Neural cell (in vitro differentiated cells): ENCODE results near the gene ANKS1A. TPM values are rescaled to one million over a fixed set of nuclear protein-coding genes. Genes with fewer than 3 reads are reported as not detected.
"Not testable (repeated sequence)": the region's sequence is repeated elsewhere in the genome, so short reads cannot be mapped to it uniquely, and the experiment has no call there.

Experiments used
- H2AFZ ChIP-seq: fragments of 200-600, 300-800 bp; sonication (generic), shearing (Covaris generic); 2 replicates; pipeline ENCODE4 v1.6.0; 2014; ENCODE audit warnings: low read depth, mild to moderate bottlenecking, antibody characterized with exemption, low read length, moderate library complexity
- H3F3A ChIP-seq: fragments of 200-600 bp; shearing (Covaris generic); 2 replicates; pipeline ENCODE4 v1.6.1; 2016; ENCODE audit warnings: mild to moderate bottlenecking, moderate library complexity, mixed read lengths, antibody characterized with exemption, low read length; ENCODE audit not compliant: insufficient read depth, poor library complexity, severe bottlenecking
- H3K27ac ChIP-seq: fragments of 200-600, 300-800 bp; sonication (generic), shearing (Covaris generic); 2 replicates; pipeline ENCODE4 v1.5.1; 2014; ENCODE audit warnings: mild to moderate bottlenecking, low read length, moderate library complexity
- H3K27me3 ChIP-seq: fragments of 300-800, 200-600 bp; sonication (generic), shearing (Covaris generic); 2 replicates; pipeline ENCODE4 v1.6.0; 2014; ENCODE audit warnings: mild to moderate bottlenecking, low read depth, low read length, moderate library complexity; ENCODE audit not compliant: insufficient read depth
- H3K36me3 ChIP-seq: fragments of 300-800, 200-600 bp; sonication (generic), shearing (Covaris generic); 2 replicates; pipeline ENCODE4 v1.5.1; 2014; ENCODE audit warnings: mild to moderate bottlenecking, antibody characterized with exemption, low read length, moderate library complexity; ENCODE audit not compliant: insufficient read depth
- H3K4me2 ChIP-seq: fragments of 300-800, 200-600 bp; sonication (generic), shearing (Covaris generic); 2 replicates; pipeline ENCODE4 v1.6.0; 2014; ENCODE audit warnings: mild to moderate bottlenecking, low read length
- H3K4me3 ChIP-seq: fragments of 300-800, 200-600 bp; sonication (generic), shearing (Covaris generic); 2 replicates; pipeline ENCODE4 v1.5.1; 2014; ENCODE audit warnings: mild to moderate bottlenecking, low read length, moderate library complexity
- H3K79me2 ChIP-seq: fragments of 200-600 bp; shearing (Covaris generic); replicated peaks from 2 replicates; pipeline ENCODE4 v1.6.0; 2014; ENCODE audit warnings: mild to moderate bottlenecking, low read length, moderate library complexity; ENCODE audit not compliant: insufficient read depth
- H3K9ac ChIP-seq: fragments of 300-800, 200-600 bp; sonication (generic), shearing (Covaris generic); 2 replicates; pipeline ENCODE4 v1.6.1; 2016; ENCODE audit warnings: mild to moderate bottlenecking, low read length, mixed read lengths
- H3K9me2 ChIP-seq: fragments of 200-600 bp; shearing (Covaris generic); 2 replicates; pipeline ENCODE4 v1.6.1; 2016; ENCODE audit warnings: mild to moderate bottlenecking, low read length, mixed read lengths; ENCODE audit not compliant: insufficient read depth
- H3K9me3 ChIP-seq: fragments of 200-600, 300-800 bp; sonication (generic), shearing (Covaris generic); 2 replicates; pipeline ENCODE4 v1.6.1; 2016; ENCODE audit warnings: mild to moderate bottlenecking, mixed run types, low read length, moderate library complexity, mixed read lengths
- H4K20me1 ChIP-seq: fragments of 200-600 bp; shearing (Covaris generic); 2 replicates; pipeline ENCODE4 v1.6.1; 2016; ENCODE audit warnings: mild to moderate bottlenecking, mixed run types; ENCODE audit not compliant: insufficient read depth
- EP300 ChIP-seq: fragments of 450-650 bp; conservative IDR thresholded peaks from 2 replicates; pipeline ENCODE4 v1.6.1; 2014; ENCODE audit warnings: antibody characterized with exemption, mild to moderate bottlenecking, moderate library complexity; ENCODE audit not compliant: poor library complexity, severe bottlenecking
- EZH2 ChIP-seq: fragments of 200-600, 300-800 bp; shearing (Covaris generic), sonication (generic); IDR thresholded peaks from 2 replicates; pipeline ENCODE4 v1.6.1; 2014; ENCODE audit warnings: antibody characterized with exemption, low read length, borderline replicate concordance, mild to moderate bottlenecking; ENCODE audit not compliant: insufficient read depth, poor library complexity, severe bottlenecking
- MXI1 ChIP-seq: fragments of 450-650 bp; conservative IDR thresholded peaks from 2 replicates; pipeline ENCODE4 v1.6.1; 2014; ENCODE audit warnings: antibody characterized with exemption, mild to moderate bottlenecking; ENCODE audit not compliant: poor library complexity, severe bottlenecking
- POLR2AphosphoS5 ChIP-seq: IDR thresholded peaks from 2 replicates; pipeline ENCODE4 v1.6.1; 2012
- RAD21 ChIP-seq: fragments of 450-650 bp; conservative IDR thresholded peaks from 2 replicates; pipeline ENCODE4 v1.6.1; 2014; ENCODE audit warnings: antibody characterized with exemption, mild to moderate bottlenecking, moderate library complexity
- SMC3 ChIP-seq: fragments of 450-650 bp; conservative IDR thresholded peaks from 2 replicates; pipeline ENCODE4 v1.6.1; 2014; ENCODE audit warnings: antibody characterized with exemption, mild to moderate bottlenecking, moderate library complexity; ENCODE audit not compliant: poor library complexity
- TAF1 ChIP-seq: IDR thresholded peaks from 2 replicates; pipeline ENCODE4 v1.6.1; 2012; ENCODE audit warnings: low read depth
- polyA plus RNA-seq: library from polyadenylated mRNA; depleted of rRNA; stranded (reverse); fragments of >200 nt; gene quantifications from 2 replicates; pipeline ENCODE4 v1.2.3, GENCODE V29; 2014
- TF ChIP-seq, protein P1 (sequence below): IDR thresholded peaks from 2 replicates; pipeline ENCODE4 v1.6.1; 2012; ENCODE audit warnings: borderline replicate concordance
- TF ChIP-seq, protein P2 (sequence below): fragments of 450-650 bp; IDR thresholded peaks from 2 replicates; pipeline ENCODE4 v1.5.1; 2014; ENCODE audit warnings: antibody characterized with exemption, mild to moderate bottlenecking, moderate library complexity; ENCODE audit not compliant: poor library complexity, severe bottlenecking

Gene ANKS1A
- polyA plus RNA-seq, 1 donor from 2014 or later, result 22.6 TPM

DNA sequence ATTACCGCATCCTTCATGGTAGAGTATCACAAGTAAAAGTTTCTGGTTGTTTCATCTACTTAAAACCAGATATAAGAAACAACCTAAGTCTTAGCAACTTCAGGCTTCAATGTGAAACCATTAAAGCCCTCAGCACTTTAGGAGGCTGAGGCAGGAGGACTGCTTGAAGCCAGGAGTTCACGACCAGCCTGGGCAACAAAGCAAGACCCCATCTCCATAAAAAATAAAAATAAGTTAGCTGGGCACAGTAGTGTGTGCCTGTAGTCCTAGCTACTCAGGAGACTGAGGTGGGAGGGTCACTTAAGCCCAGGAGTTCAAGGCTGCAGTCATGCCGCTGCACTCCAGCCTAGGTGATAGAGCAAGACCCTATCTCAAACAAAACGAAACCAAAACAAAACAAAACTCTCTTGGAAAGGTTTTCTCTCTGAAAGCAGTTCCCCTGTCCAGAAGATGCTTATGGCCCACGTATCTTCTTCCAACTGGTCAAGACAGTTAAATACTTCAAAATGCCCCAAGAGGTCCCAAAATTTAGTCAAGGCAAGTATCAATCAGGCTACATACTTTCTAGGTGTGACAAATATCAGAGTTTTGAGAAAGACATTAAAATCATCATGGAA is 11.1 kb upstream of the ANKS1A start:
- no peaks in the 10 kb centered on the region for H3K9me3 ChIP-seq
- no peak overlapping the region for H3K4me2 ChIP-seq
- no peak overlapping the region for H3K9ac ChIP-seq
- H4K20me1 ChIP-seq, result no peaks in the 10 kb centered on the region
- no peaks in the 10 kb centered on the region for H3K27me3 ChIP-seq
- H3K9me2 ChIP-seq, result no peaks in the 10 kb centered on the region
- H3K4me3 ChIP-seq, result no peak overlapping the region
- no peak overlapping the region for H2AFZ ChIP-seq
- H3K79me2 ChIP-seq, result no peaks in the 10 kb centered on the region
- H3K36me3 ChIP-seq, result peaks cover 8% of the 10 kb centered on the region
- H3K27ac ChIP-seq, result no peak overlapping the region
- H3F3A ChIP-seq, result no peaks in the 10 kb centered on the region
- TF ChIP-seq POLR2AphosphoS5 (no peak), RAD21 (no peak), EZH2 (no peak), MXI1 (no peak), EP300 (no peak), SMC3 (no peak), TAF1 (no peak)
- TF ChIP-seq, protein P1, sequence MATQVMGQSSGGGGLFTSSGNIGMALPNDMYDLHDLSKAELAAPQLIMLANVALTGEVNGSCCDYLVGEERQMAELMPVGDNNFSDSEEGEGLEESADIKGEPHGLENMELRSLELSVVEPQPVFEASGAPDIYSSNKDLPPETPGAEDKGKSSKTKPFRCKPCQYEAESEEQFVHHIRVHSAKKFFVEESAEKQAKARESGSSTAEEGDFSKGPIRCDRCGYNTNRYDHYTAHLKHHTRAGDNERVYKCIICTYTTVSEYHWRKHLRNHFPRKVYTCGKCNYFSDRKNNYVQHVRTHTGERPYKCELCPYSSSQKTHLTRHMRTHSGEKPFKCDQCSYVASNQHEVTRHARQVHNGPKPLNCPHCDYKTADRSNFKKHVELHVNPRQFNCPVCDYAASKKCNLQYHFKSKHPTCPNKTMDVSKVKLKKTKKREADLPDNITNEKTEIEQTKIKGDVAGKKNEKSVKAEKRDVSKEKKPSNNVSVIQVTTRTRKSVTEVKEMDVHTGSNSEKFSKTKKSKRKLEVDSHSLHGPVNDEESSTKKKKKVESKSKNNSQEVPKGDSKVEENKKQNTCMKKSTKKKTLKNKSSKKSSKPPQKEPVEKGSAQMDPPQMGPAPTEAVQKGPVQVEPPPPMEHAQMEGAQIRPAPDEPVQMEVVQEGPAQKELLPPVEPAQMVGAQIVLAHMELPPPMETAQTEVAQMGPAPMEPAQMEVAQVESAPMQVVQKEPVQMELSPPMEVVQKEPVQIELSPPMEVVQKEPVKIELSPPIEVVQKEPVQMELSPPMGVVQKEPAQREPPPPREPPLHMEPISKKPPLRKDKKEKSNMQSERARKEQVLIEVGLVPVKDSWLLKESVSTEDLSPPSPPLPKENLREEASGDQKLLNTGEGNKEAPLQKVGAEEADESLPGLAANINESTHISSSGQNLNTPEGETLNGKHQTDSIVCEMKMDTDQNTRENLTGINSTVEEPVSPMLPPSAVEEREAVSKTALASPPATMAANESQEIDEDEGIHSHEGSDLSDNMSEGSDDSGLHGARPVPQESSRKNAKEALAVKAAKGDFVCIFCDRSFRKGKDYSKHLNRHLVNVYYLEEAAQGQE, result no peak
- TF ChIP-seq, protein P2, sequence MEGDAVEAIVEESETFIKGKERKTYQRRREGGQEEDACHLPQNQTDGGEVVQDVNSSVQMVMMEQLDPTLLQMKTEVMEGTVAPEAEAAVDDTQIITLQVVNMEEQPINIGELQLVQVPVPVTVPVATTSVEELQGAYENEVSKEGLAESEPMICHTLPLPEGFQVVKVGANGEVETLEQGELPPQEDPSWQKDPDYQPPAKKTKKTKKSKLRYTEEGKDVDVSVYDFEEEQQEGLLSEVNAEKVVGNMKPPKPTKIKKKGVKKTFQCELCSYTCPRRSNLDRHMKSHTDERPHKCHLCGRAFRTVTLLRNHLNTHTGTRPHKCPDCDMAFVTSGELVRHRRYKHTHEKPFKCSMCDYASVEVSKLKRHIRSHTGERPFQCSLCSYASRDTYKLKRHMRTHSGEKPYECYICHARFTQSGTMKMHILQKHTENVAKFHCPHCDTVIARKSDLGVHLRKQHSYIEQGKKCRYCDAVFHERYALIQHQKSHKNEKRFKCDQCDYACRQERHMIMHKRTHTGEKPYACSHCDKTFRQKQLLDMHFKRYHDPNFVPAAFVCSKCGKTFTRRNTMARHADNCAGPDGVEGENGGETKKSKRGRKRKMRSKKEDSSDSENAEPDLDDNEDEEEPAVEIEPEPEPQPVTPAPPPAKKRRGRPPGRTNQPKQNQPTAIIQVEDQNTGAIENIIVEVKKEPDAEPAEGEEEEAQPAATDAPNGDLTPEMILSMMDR, result no peak

DNA sequence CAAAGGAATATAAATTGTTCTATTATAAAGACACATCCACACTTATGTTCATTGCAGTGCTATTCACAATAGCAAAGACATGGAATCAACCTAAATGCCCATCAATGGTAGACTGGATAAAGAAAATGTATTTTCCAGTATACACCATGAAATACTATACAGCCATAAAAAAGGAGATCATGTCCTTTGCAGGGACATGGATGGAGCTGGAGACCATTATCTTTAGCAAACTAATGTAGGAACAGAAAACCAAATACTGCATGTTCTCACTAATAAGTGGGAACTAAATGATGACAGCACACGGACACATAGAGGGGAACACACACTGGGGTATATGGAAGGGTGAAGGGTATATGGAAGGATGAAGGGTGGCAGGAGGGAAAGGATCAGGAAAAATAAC is 5.0 kb upstream of the ANKS1A start:
- H3K4me3 ChIP-seq, H3K36me3 ChIP-seq, H2AFZ ChIP-seq, H3K9me3 ChIP-seq, H4K20me1 ChIP-seq, H3F3A ChIP-seq, H3K27me3 ChIP-seq, H3K9me2 ChIP-seq, H3K9ac ChIP-seq, H3K27ac ChIP-seq, H3K4me2 ChIP-seq: not testable (repeated sequence)
- peaks cover 12% of the 10 kb centered on the region for H3K79me2 ChIP-seq

DNA sequence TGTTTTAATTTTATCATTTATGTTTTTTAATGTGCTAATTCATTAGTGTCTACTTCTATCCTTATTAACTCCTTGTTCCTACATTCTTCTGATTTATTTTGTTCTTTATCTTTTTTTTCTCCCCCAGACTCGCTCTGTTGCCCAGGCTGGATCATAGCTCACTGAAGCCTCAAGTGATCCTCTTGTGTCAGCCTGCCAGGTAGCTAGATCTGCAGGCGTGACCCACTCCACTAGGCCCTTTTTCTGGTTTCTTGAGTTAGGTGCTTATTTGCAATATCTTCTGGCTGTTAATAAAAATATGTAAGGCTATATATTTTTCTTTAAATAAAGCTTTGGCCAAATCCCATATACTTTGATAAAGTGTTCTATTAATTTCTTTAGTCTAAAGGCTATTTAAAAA is 4.1 kb upstream of the ANKS1A start:
- H3K27me3 ChIP-seq, result no peaks in the 10 kb centered on the region
- no peaks in the 10 kb centered on the region for H3K36me3 ChIP-seq
- no peak overlapping the region for H3K4me2 ChIP-seq
- no peak overlapping the region for H2AFZ ChIP-seq
- H3K4me3 ChIP-seq, result no peak overlapping the region
- H3K9me3 ChIP-seq, result no peaks in the 10 kb centered on the region
- no peak overlapping the region for H3K27ac ChIP-seq
- H3K9ac ChIP-seq, result no peak overlapping the region
- peaks cover 19% of the 10 kb centered on the region for H3K79me2 ChIP-seq
- H4K20me1 ChIP-seq, result no peaks in the 10 kb centered on the region
- no peak for TF ChIP-seq RAD21
- TF ChIP-seq EZH2, result no peak
- no peak for TF ChIP-seq POLR2AphosphoS5
- no peak for TF ChIP-seq EP300
- TF ChIP-seq, protein P2, result no peak
- TF ChIP-seq, protein P1, result no peak
- H3F3A ChIP-seq, result peaks cover 5% of the 10 kb centered on the region
- H3K9me2 ChIP-seq, result no peaks in the 10 kb centered on the region
